Measurements from ENCODE around the gene ISYNA1. TPM values are rescaled to one million over a fixed set of nuclear protein-coding genes. Genes with fewer than 3 reads are reported as not detected.

ISYNA1 gene
- total and polyA plus RNA-seq, 2 of the 13 experiments (the other 11 are each of a cell fraction or from before 2014, with no cell fraction given) = 29.6 to 48.5 TPM

DNA sequence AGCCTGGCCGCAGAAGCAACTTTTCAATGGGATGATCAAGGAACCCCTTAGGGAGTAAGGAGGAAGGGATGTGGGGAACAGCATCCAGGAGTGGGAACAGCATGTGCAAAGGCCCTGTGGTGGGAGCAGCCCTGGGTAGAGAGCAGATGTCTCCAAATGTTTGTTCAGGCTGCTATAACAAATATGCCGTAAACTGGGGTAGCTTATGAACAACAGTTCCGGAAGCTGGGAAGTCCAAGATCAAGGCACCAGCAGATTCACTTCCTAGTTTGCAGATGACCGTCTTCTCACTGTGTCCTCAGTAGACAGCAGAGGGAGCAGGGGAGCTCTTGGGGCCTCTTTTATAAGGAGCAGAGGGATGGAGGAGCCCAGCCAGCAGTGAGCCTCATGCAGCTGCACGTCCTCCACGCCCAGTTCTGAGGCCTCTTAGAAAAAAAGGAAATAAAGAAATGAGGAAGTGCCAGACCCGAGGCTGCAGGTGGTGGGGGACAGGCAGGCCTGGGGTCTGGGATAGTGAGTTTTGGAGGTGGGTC is 36.3 kb downstream of the ISYNA1 start:
- Histone ChIP-seq H3K4me3 (replicated peaks in 1 of 3; ENCODE audit: insufficient read depth in 1 of 3, low read depth in 2 of 3, low read length in 3 of 3) (peak overlapping the region; percentile 28 to 63 (median 35); a peak in 5 of 6 replicates), H3K4me1 (ENCODE audit: insufficient read depth, low read length) (peaks cover 54% of the 10 kb centered on the region), H2AFZ (ENCODE audit: low read length) (no peak overlapping the region), H3K36me3 (replicated peaks in 1 of 2; ENCODE audit: control insufficient read depth in 1 of 2, insufficient read depth in 2 of 2, low read length in 2 of 2) (no peaks in the 10 kb centered on the region), H3K4me2 (ENCODE audit: low read depth, low read length) (peak overlapping the region; percentile 86), H3K79me2 (ENCODE audit: insufficient read depth, low read length) (no peaks in the 10 kb centered on the region), H4K20me1 (ENCODE audit: insufficient read depth, low read length) (no peaks in the 10 kb centered on the region), H3K27me3 (ENCODE audit: control insufficient read depth in 1 of 2, insufficient read depth in 2 of 2, low read length in 2 of 2) (peaks cover 0 to 17% of the 10 kb centered on the region in 2 experiments; a peak in 4 of 5 replicates), H3K9ac (ENCODE audit: insufficient read depth, low read depth, low read length) (peak overlapping the region; percentile 34; the same call in 1 of the 2 replicates), H3K27ac (ENCODE audit: extremely low read length, insufficient read depth, low read length) (no peak overlapping the region), H3K9me3 (ENCODE audit: low read length) (no peaks in the 10 kb centered on the region)
- BruUV-seq (replicated peaks) = no TSS peak
- intact Hi-C loops (cut with micrococcal nuclease; ENCODE audit: unreplicated experiment) (loop anchor here (5.0 kb wide), 1 partner anchor 54 kb away; no protein-coding TSS in a partner anchor), in situ Hi-C loops (cut with HindIII; ENCODE audit: extremely low pct_ligation_motif_present, low pct_unique_long_range_greater_than_20kb) (loop anchor here (10.0 kb wide), 1 partner anchor 57 kb away; the partner anchor contains the start of gene PGPEP1)
- ATAC-seq (peak; percentile 76), DNase-seq (ENCODE audit: low spot score) (peak; percentile 76), FAIRE-seq (peak; percentile 72)
- CTCF ChIA-PET (ENCODE audit: low intra/inter-chr PET ratio, low total read pairs) = interaction anchor here (1.3 to 1.6 kb wide), 2 partner anchors 9 to 52 kb away, joined by 6 to 11 read pairs; no protein-coding TSS in a partner anchor
- WGBS (ENCODE audit: low lambda C conversion rate) = 15% methylated on average over 7 of the region's 7 CpGs
- POLR2A ChIA-PET = interaction anchor here (0.7 to 2.3 kb wide), 9 partner anchors 9 to 63 kb away, joined by 3 to 22 read pairs (median 4); partner anchors contain the start of genes GDF15 and PGPEP1
- TF ChIP-seq TGIF2 (CRISPR knock-in tag; IDR thresholded peaks at IDR 0.05) = no peak
- TF ChIP-seq GATA4 (IDR thresholded peaks at IDR 0.05; ENCODE audit: borderline replicate concordance, low read depth) = no peak
- TF ChIP-seq SRSF9 (IDR thresholded peaks at IDR 0.05; ENCODE audit: borderline replicate concordance, insufficient read depth, low read depth, low read length, poor library complexity, severe bottlenecking) = no peak
- TF ChIP-seq NONO (IDR thresholded peaks at IDR 0.05) = no peak
- TF ChIP-seq NONO (CRISPR knock-in tag; conservative IDR thresholded peaks at IDR 0.05) = no peak
- TF ChIP-seq ZNF20 (CRISPR knock-in tag; IDR thresholded peaks at IDR 0.05) = no peak
- no peak for TF ChIP-seq ZNF670 (CRISPR knock-in tag; IDR thresholded peaks at IDR 0.05; ENCODE audit: borderline replicate concordance)
- TF ChIP-seq KDM6A (CRISPR knock-in tag; IDR thresholded peaks at IDR 0.05; ENCODE audit: low read depth) = no peak
- TF ChIP-seq ZNF564 (CRISPR knock-in tag; IDR thresholded peaks at IDR 0.05) = peak; percentile 97
- TF ChIP-seq ETV5 (CRISPR knock-in tag; IDR thresholded peaks at IDR 0.05; ENCODE audit: borderline replicate concordance) = peak; percentile 52; the same call in 1 of the 2 replicates
- TF ChIP-seq KMT2B (CRISPR knock-in tag; IDR thresholded peaks at IDR 0.05) = no peak
- TF ChIP-seq, protein P1, sequence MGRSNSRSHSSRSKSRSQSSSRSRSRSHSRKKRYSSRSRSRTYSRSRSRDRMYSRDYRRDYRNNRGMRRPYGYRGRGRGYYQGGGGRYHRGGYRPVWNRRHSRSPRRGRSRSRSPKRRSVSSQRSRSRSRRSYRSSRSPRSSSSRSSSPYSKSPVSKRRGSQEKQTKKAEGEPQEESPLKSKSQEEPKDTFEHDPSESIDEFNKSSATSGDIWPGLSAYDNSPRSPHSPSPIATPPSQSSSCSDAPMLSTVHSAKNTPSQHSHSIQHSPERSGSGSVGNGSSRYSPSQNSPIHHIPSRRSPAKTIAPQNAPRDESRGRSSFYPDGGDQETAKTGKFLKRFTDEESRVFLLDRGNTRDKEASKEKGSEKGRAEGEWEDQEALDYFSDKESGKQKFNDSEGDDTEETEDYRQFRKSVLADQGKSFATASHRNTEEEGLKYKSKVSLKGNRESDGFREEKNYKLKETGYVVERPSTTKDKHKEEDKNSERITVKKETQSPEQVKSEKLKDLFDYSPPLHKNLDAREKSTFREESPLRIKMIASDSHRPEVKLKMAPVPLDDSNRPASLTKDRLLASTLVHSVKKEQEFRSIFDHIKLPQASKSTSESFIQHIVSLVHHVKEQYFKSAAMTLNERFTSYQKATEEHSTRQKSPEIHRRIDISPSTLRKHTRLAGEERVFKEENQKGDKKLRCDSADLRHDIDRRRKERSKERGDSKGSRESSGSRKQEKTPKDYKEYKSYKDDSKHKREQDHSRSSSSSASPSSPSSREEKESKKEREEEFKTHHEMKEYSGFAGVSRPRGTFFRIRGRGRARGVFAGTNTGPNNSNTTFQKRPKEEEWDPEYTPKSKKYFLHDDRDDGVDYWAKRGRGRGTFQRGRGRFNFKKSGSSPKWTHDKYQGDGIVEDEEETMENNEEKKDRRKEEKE (IDR thresholded peaks at IDR 0.05) = no peak
- peak; percentile 34 for TF ChIP-seq STAG1 (CRISPR knock-in tag; IDR thresholded peaks at IDR 0.05)
- no peak for TF ChIP-seq ZFY (CRISPR knock-in tag; IDR thresholded peaks at IDR 0.05)
- TF ChIP-seq ZNF883 (CRISPR knock-in tag; IDR thresholded peaks at IDR 0.05; ENCODE audit: not compliant biosample characterization) = no peak
- no peak for TF ChIP-seq NCOA1 (CRISPR knock-in tag; IDR thresholded peaks at IDR 0.05)
- TF ChIP-seq ZNF143 (CRISPR knock-in tag; IDR thresholded peaks at IDR 0.05) = no peak
- TF ChIP-seq SP1 (IDR thresholded peaks at IDR 0.05) = no peak
- TF ChIP-seq SP1 (CRISPR knock-in tag; IDR thresholded peaks at IDR 0.05) = no peak
- TF ChIP-seq MIXL1 (CRISPR knock-in tag; IDR thresholded peaks at IDR 0.05) = no peak
- TF ChIP-seq ZNF136 (CRISPR knock-in tag; IDR thresholded peaks at IDR 0.05; ENCODE audit: low read depth) = no peak
- TF ChIP-seq ZFP41 (CRISPR knock-in tag; IDR thresholded peaks at IDR 0.05; ENCODE audit: borderline replicate concordance) = no peak
